Hematopoietic multipotent progenitor cell treated with erythropoietin and hydrocortisone succinate and interleukin-3 and kit ligand, for 8 days (in vitro differentiated cells): Measurements from ENCODE around the gene SNTB2.

Experiments
- DNase-seq: peaks from one replicate; pipeline ENCODE4 v3.0.0-alpha.2; 2015

SNTB2 gene

GRCh38 chr16:69321080-69321479 is 134.1 kb downstream of the SNTB2 start:
- DNase-seq = no peak

GRCh38 chr16:69322343-69322742 is 135.4 kb downstream of the SNTB2 start:
- DNase-seq = no peak

- DNase-seq = no peak
Observed at GRCh38 chr16:69323415-69323814, 136.5 kb downstream of the SNTB2 start.

GRCh38 chr16:69324013-69324531 is 137.1 kb downstream of the SNTB2 start:
- DNase-seq = no peak

- no peak for DNase-seq
Observed at GRCh38 chr16:69324585-69325253, 137.8 kb downstream of the SNTB2 start.

- no peak for DNase-seq
Observed at GRCh38 chr16:69325784-69326171, 138.8 kb downstream of the SNTB2 start.

- DNase-seq = no peak
Observed at GRCh38 chr16:69326172-69326873, 139.4 kb downstream of the SNTB2 start.

GRCh38 chr16:69327585-69328310 is 140.8 kb downstream of the SNTB2 start:
- DNase-seq = no peak

- no peak for DNase-seq
Observed at GRCh38 chr16:69328854-69329316, 141.9 kb downstream of the SNTB2 start.

- peak; percentile 32 for DNase-seq
Observed at GRCh38 chr16:69329369-69330285, 142.7 kb downstream of the SNTB2 start.

- peak; percentile 90 for DNase-seq
Observed at GRCh38 chr16:69330286-69331109, 143.5 kb downstream of the SNTB2 start, which contains the start of gene PDF. Gene PDF (minus strand): TSS chr16:69330588. CDS start chr16:69330570, 18 bp downstream.

- no peak for DNase-seq
Observed at GRCh38 chr16:69334696-69335095, 147.7 kb downstream of the SNTB2 start.

- DNase-seq = no peak
Observed at GRCh38 chr16:69338557-69339288, 151.8 kb downstream of the SNTB2 start.

- peak; percentile 99 for DNase-seq
Observed at GRCh38 chr16:69339289-69340094, 152.5 kb downstream of the SNTB2 start, which contains the start of the genes COG8 and NIP7. Gene COG8 (minus strand): TSS chr16:69339564. CDS start chr16:69339552, 12 bp downstream. Gene NIP7 (plus strand): TSS chr16:69339772. CDS start chr16:69339830, 58 bp downstream.

GRCh38 chr16:69340095-69340644 is 153.2 kb downstream of the SNTB2 start:
- peak; percentile 31 for DNase-seq

- no peak for DNase-seq
Observed at GRCh38 chr16:69344171-69344570, 157.2 kb downstream of the SNTB2 start.

GRCh38 chr16:69345923-69346322 is 159.0 kb downstream of the SNTB2 start:
- DNase-seq = no peak

- DNase-seq = no peak
Observed at GRCh38 chr16:69346683-69347082, 159.7 kb downstream of the SNTB2 start.

GRCh38 chr16:69348222-69348621 is 161.3 kb downstream of the SNTB2 start:
- peak; percentile 28 for DNase-seq
